SU-DHL-6 (cell line): ENCODE data around the gene ZWILCH.

Experiments used
- H2AFZ ChIP-seq: fragments of 200-600 bp; sonication (generic); 2 replicates; pipeline ENCODE4 v1.6.1; 2014; ENCODE audit warnings: low read depth, mild to moderate bottlenecking, moderate library complexity, mixed read lengths, antibody characterized with exemption, low read length; ENCODE audit not compliant: severe bottlenecking
- H3F3A ChIP-seq: fragments of 200-600 bp; shearing (Covaris generic); 2 replicates; pipeline ENCODE4 v1.6.0; 2016; ENCODE audit warnings: antibody characterized with exemption, mild to moderate bottlenecking; ENCODE audit not compliant: insufficient read depth
- H3K27ac ChIP-seq: fragments of 200-600 bp; sonication (generic); 2 replicates; pipeline ENCODE4 v1.5.1; 2016; ENCODE audit warnings: low read depth, mild to moderate bottlenecking, low read length, moderate library complexity, mixed read lengths
- H3K27me3 ChIP-seq: fragments of 200-600 bp; sonication (generic), shearing (Covaris generic); 2 replicates; pipeline ENCODE4 v1.6.0; 2014; ENCODE audit warnings: mild to moderate bottlenecking, low read length
- H3K36me3 ChIP-seq: fragments of 200-600 bp; sonication (generic); 2 replicates; pipeline ENCODE4 v1.6.1; 2014; ENCODE audit warnings: mild to moderate bottlenecking, low read length, mixed read lengths
- H3K4me2 ChIP-seq: fragments of 300-600, 200-600 bp; shearing (Covaris generic), sonication (generic); 2 replicates; pipeline ENCODE4 v1.6.0; 2014; ENCODE audit warnings: low read length, low read depth, mild to moderate bottlenecking; ENCODE audit not compliant: poor library complexity, severe bottlenecking
- H3K4me3 ChIP-seq: fragments of 200-600 bp; sonication (generic); 2 replicates; pipeline ENCODE4 v1.5.1; 2014; ENCODE audit warnings: antibody characterized with exemption, low read length, mild to moderate bottlenecking, mixed read lengths; ENCODE audit not compliant: insufficient read depth, poor library complexity, severe bottlenecking
- H3K79me2 ChIP-seq: fragments of 200-600 bp; sonication (generic); 2 replicates; pipeline ENCODE4 v1.6.1; 2014; ENCODE audit warnings: mild to moderate bottlenecking, low read length, moderate library complexity; ENCODE audit not compliant: insufficient read depth
- H3K9ac ChIP-seq: fragments of 200-600 bp; sonication (generic); 2 replicates; pipeline ENCODE4 v1.7.0; 2014; ENCODE audit warnings: mild to moderate bottlenecking, low read length
- H3K9me2 ChIP-seq: fragments of 200-600 bp; sonication (generic); replicated peaks from 2 replicates; pipeline ENCODE4 v1.6.1; 2014; ENCODE audit warnings: low read length; ENCODE audit not compliant: insufficient read depth
- H3K9me3 ChIP-seq: fragments of 200-600 bp; sonication (generic); 2 replicates; pipeline ENCODE4 v1.6.1; 2014; ENCODE audit warnings: low read length, mixed read lengths; ENCODE audit not compliant: insufficient read depth
- H4K20me1 ChIP-seq: fragments of 200-600 bp; sonication (generic); 2 replicates; pipeline ENCODE4 v1.6.1; 2014; ENCODE audit warnings: low read depth, mild to moderate bottlenecking, antibody characterized with exemption, low read length, moderate library complexity, mixed read lengths
- CTCF ChIP-seq: fragments of 200-600 bp; sonication (generic); IDR thresholded peaks from one replicate; pipeline ENCODE4 v1.5.1; 2017; ENCODE audit warnings: antibody characterized with exemption, mild to moderate bottlenecking, low read length, moderate library complexity; ENCODE audit not compliant: insufficient read depth, poor library complexity, severe bottlenecking
- EZH2phosphoT487 ChIP-seq: fragments of 200-600 bp; sonication (generic), shearing (Covaris generic); conservative IDR thresholded peaks from 2 replicates; pipeline ENCODE4 v1.6.1; 2018; ENCODE audit warnings: mild to moderate bottlenecking, antibody characterized with exemption, low read length, moderate library complexity, mixed read lengths

Gene ZWILCH

GRCh38 chr15:66476535-66476934, 28.6 kb upstream of the ZWILCH start:
- Histone ChIP-seq H3K4me2 (no peak overlapping the region), H3K9me3 (no peaks in the 10 kb centered on the region), H3K9ac (no peak overlapping the region), H2AFZ (no peak overlapping the region), H3K27me3 (no peaks in the 10 kb centered on the region), H3F3A (no peaks in the 10 kb centered on the region), H3K9me2 (no peaks in the 10 kb centered on the region), H3K79me2 (no peaks in the 10 kb centered on the region; the same call in 1 of the 2 replicates), H3K4me3 (no peak overlapping the region), H3K36me3 (no peaks in the 10 kb centered on the region), H4K20me1 (no peaks in the 10 kb centered on the region), H3K27ac (no peak overlapping the region)
- TF ChIP-seq EZH2phosphoT487: no peak

- no peaks in the 10 kb centered on the region for H3K9me3 ChIP-seq
- no peaks in the 10 kb centered on the region for H3F3A ChIP-seq
- no peak overlapping the region for H2AFZ ChIP-seq
- H3K36me3 ChIP-seq: no peaks in the 10 kb centered on the region
- H3K27ac ChIP-seq: no peak overlapping the region
- H3K27me3 ChIP-seq: no peaks in the 10 kb centered on the region
- H3K9me2 ChIP-seq: no peaks in the 10 kb centered on the region
- TF ChIP-seq CTCF (no peak), EZH2phosphoT487 (no peak)
- H3K79me2 ChIP-seq: no peaks in the 10 kb centered on the region; the same call in 1 of the 2 replicates
- no peak overlapping the region for H3K4me2 ChIP-seq
- H3K9ac ChIP-seq: no peak overlapping the region
- no peaks in the 10 kb centered on the region for H4K20me1 ChIP-seq
- H3K4me3 ChIP-seq: no peak overlapping the region
Measured at GRCh38 chr15:66477011-66477410, 28.1 kb upstream of the ZWILCH start.

GRCh38 chr15:66480267-66480666, 24.9 kb upstream of the ZWILCH start:
- H3K4me2 ChIP-seq: no peak overlapping the region
- TF ChIP-seq EZH2phosphoT487: no peak
- TF ChIP-seq CTCF: no peak
- no peaks in the 10 kb centered on the region for H4K20me1 ChIP-seq

GRCh38 chr15:66481107-66481856, 23.8 kb upstream of the ZWILCH start:
- Histone ChIP-seq H3K4me3 (no peak overlapping the region), H3K4me2 (no peak overlapping the region), H3K9me3 (no peaks in the 10 kb centered on the region), H4K20me1 (no peaks in the 10 kb centered on the region), H3F3A (no peaks in the 10 kb centered on the region), H3K36me3 (no peaks in the 10 kb centered on the region), H3K79me2 (no peaks in the 10 kb centered on the region; the same call in 1 of the 2 replicates), H3K9me2 (no peaks in the 10 kb centered on the region), H2AFZ (no peak overlapping the region), H3K9ac (no peak overlapping the region), H3K27ac (no peak overlapping the region), H3K27me3 (no peaks in the 10 kb centered on the region)
- TF ChIP-seq EZH2phosphoT487 (no peak), CTCF (no peak)

More at GRCh38 chr15:66480267-66480666, 24.9 kb upstream of the ZWILCH start:
- Histone ChIP-seq H3K27me3 (no peaks in the 10 kb centered on the region), H3K9me2 (no peaks in the 10 kb centered on the region), H3K9me3 (no peaks in the 10 kb centered on the region), H3K4me3 (no peak overlapping the region), H3K36me3 (no peaks in the 10 kb centered on the region), H3K79me2 (no peaks in the 10 kb centered on the region; the same call in 1 of the 2 replicates), H2AFZ (no peak overlapping the region), H3F3A (no peaks in the 10 kb centered on the region), H3K27ac (no peak overlapping the region), H3K9ac (no peak overlapping the region)
